ENCODE data around the gene RPS6KA4. TPM values are rescaled to one million over a fixed set of nuclear protein-coding genes. Genes with fewer than 3 reads are reported as not detected.
A peak's percentile ranks its signal among the peaks of the same experiment; 100 is the strongest.

Gene RPS6KA4
- total and polyA plus RNA-seq, 2 of the 13 experiments (the other 11 are each of a cell fraction or from before 2014, with no cell fraction given) = 8.9 to 14.2 TPM

DNA sequence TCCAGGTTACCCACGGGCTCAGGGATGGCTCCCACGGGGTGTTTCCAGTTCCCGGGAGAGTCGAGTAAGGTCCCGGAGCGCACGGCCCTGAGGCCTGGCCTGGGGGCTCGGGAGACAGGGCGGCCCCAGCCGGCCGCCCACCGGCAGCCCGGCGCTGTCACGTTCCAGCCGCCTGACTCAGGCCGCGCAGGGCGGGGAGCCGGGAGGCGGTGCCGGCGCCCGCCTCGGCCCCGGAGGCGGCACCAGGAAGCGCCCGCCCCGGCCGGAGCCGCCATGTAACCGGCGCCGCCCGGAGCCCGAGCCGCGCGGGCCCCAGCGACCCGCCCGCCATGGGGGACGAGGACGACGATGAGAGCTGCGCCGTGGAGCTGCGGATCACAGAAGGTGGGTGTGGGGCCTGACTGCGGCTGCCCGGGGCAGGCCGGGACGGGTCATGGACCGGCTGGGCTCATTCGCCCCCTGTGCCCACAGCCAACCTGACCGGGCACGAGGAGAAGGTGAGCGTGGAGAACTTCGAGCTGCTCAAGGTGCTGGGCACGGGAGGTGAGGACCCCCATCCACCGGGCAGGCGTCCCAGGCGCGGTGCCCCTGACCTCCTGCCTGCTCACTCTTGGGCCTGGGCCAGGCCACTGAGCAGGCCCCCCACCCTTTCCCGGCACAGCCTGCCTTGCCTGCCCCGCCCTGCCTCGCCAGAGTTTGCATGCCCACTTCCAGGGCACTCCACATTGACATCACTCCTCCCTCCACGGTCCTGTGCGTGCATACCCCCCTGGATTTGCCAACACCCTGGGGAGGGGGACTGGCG, at the start of gene RPS6KA4 (continued):
- TF ChIP-seq, protein P1, sequence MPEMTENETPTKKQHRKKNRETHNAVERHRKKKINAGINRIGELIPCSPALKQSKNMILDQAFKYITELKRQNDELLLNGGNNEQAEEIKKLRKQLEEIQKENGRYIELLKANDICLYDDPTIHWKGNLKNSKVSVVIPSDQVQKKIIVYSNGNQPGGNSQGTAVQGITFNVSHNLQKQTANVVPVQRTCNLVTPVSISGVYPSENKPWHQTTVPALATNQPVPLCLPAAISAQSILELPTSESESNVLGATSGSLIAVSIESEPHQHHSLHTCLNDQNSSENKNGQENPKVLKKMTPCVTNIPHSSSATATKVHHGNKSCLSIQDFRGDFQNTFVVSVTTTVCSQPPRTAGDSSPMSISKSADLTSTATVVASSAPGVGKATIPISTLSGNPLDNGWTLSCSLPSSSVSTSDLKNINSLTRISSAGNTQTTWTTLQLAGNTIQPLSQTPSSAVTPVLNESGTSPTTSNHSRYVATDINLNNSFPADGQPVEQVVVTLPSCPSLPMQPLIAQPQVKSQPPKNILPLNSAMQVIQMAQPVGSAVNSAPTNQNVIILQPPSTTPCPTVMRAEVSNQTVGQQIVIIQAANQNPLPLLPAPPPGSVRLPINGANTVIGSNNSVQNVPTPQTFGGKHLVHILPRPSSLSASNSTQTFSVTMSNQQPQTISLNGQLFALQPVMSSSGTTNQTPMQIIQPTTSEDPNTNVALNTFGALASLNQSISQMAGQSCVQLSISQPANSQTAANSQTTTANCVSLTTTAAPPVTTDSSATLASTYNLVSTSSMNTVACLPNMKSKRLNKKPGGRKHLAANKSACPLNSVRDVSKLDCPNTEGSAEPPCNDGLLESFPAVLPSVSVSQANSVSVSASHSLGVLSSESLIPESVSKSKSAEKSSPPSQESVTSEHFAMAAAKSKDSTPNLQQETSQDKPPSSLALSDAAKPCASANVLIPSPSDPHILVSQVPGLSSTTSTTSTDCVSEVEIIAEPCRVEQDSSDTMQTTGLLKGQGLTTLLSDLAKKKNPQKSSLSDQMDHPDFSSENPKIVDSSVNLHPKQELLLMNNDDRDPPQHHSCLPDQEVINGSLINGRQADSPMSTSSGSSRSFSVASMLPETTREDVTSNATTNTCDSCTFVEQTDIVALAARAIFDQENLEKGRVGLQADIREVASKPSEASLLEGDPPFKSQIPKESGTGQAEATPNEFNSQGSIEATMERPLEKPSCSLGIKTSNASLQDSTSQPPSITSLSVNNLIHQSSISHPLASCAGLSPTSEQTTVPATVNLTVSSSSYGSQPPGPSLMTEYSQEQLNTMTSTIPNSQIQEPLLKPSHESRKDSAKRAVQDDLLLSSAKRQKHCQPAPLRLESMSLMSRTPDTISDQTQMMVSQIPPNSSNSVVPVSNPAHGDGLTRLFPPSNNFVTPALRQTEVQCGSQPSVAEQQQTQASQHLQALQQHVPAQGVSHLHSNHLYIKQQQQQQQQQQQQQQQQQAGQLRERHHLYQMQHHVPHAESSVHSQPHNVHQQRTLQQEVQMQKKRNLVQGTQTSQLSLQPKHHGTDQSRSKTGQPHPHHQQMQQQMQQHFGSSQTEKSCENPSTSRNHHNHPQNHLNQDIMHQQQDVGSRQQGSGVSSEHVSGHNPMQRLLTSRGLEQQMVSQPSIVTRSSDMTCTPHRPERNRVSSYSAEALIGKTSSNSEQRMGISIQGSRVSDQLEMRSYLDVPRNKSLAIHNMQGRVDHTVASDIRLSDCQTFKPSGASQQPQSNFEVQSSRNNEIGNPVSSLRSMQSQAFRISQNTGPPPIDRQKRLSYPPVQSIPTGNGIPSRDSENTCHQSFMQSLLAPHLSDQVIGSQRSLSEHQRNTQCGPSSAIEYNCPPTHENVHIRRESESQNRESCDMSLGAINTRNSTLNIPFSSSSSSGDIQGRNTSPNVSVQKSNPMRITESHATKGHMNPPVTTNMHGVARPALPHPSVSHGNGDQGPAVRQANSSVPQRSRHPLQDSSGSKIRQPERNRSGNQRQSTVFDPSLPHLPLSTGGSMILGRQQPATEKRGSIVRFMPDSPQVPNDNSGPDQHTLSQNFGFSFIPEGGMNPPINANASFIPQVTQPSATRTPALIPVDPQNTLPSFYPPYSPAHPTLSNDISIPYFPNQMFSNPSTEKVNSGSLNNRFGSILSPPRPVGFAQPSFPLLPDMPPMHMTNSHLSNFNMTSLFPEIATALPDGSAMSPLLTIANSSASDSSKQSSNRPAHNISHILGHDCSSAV (CRISPR knock-in tag; IDR thresholded peaks at IDR 0.05; ENCODE audit: borderline replicate concordance) = no peak
- TF ChIP-seq ELF3 (CRISPR knock-in tag; IDR thresholded peaks at IDR 0.05) = peak; percentile 37; the same call in 1 of the 2 replicates
- no peak for TF ChIP-seq HIVEP1 (CRISPR knock-in tag; IDR thresholded peaks at IDR 0.05)
- no peak for TF ChIP-seq SPEN (CRISPR knock-in tag; IDR thresholded peaks at IDR 0.05; ENCODE audit: low read depth)
- TF ChIP-seq, protein P2, sequence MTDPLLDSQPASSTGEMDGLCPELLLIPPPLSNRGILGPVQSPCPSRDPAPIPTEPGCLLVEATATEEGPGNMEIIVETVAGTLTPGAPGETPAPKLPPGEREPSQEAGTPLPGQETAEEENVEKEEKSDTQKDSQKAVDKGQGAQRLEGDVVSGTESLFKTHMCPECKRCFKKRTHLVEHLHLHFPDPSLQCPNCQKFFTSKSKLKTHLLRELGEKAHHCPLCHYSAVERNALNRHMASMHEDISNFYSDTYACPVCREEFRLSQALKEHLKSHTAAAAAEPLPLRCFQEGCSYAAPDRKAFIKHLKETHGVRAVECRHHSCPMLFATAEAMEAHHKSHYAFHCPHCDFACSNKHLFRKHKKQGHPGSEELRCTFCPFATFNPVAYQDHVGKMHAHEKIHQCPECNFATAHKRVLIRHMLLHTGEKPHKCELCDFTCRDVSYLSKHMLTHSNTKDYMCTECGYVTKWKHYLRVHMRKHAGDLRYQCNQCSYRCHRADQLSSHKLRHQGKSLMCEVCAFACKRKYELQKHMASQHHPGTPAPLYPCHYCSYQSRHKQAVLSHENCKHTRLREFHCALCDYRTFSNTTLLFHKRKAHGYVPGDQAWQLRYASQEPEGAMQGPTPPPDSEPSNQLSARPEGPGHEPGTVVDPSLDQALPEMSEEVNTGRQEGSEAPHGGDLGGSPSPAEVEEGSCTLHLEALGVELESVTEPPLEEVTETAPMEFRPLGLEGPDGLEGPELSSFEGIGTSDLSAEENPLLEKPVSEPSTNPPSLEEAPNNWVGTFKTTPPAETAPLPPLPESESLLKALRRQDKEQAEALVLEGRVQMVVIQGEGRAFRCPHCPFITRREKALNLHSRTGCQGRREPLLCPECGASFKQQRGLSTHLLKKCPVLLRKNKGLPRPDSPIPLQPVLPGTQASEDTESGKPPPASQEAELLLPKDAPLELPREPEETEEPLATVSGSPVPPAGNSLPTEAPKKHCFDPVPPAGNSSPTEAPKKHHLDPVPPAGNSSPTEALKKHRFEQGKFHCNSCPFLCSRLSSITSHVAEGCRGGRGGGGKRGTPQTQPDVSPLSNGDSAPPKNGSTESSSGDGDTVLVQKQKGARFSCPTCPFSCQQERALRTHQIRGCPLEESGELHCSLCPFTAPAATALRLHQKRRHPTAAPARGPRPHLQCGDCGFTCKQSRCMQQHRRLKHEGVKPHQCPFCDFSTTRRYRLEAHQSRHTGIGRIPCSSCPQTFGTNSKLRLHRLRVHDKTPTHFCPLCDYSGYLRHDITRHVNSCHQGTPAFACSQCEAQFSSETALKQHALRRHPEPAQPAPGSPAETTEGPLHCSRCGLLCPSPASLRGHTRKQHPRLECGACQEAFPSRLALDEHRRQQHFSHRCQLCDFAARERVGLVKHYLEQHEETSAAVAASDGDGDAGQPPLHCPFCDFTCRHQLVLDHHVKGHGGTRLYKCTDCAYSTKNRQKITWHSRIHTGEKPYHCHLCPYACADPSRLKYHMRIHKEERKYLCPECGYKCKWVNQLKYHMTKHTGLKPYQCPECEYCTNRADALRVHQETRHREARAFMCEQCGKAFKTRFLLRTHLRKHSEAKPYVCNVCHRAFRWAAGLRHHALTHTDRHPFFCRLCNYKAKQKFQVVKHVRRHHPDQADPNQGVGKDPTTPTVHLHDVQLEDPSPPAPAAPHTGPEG (CRISPR knock-in tag; IDR thresholded peaks at IDR 0.05) = no peak
- TF ChIP-seq FOXJ3 (CRISPR knock-in tag; IDR thresholded peaks at IDR 0.05; ENCODE audit: borderline replicate concordance) = no peak
- peak; percentile 58; the same call in 1 of the 2 replicates for TF ChIP-seq SAFB2 (CRISPR knock-in tag; IDR thresholded peaks at IDR 0.05; ENCODE audit: borderline replicate concordance, low read depth)
- no peak for TF ChIP-seq SNRNP70 (IDR thresholded peaks at IDR 0.05; ENCODE audit: low read depth, low read length)
- peak; percentile 89 for TF ChIP-seq AKAP8 (CRISPR knock-in tag; IDR thresholded peaks at IDR 0.05)
- TF ChIP-seq, protein P3, sequence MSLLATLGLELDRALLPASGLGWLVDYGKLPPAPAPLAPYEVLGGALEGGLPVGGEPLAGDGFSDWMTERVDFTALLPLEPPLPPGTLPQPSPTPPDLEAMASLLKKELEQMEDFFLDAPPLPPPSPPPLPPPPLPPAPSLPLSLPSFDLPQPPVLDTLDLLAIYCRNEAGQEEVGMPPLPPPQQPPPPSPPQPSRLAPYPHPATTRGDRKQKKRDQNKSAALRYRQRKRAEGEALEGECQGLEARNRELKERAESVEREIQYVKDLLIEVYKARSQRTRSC (CRISPR knock-in tag; IDR thresholded peaks at IDR 0.05; ENCODE audit: low read depth) = no peak
- peak; percentile 16; the same call in 1 of the 2 replicates for TF ChIP-seq ZNF232 (CRISPR knock-in tag; IDR thresholded peaks at IDR 0.05; ENCODE audit: borderline replicate concordance)
